Stomach (tissue), 9 donors: ENCODE data around the gene RTL5. TPM values are rescaled to one million over a fixed set of nuclear protein-coding genes. Genes with fewer than 3 reads are reported as not detected.

Source experiments
- DNase-seq, 2 donors: peaks; one replicate each; pipeline versions ENCODE4 v3.0.0 to v3.0.0-alpha.2; 2013 to 2019
- H3K27ac ChIP-seq, 5 donors: fragments of 200-600 bp in 4 of 5; sonication (generic) in 4 of 5; one replicate each; pipeline ENCODE4 v1.5.1; 2013 to 2019; ENCODE audit warnings: mild to moderate bottlenecking in 1 of 5, moderate library complexity in 1 of 5
- H3K27me3 ChIP-seq, 3 donors: fragments of 200-600 bp; sonication (generic); one replicate each; pipeline ENCODE4 v1.5.1; 2017 to 2019; ENCODE audit warnings: mixed run types in 1 of 3
- H3K36me3 ChIP-seq, 4 donors: fragments of 200-600 bp; sonication (generic); 1 replicate in 3 of 4; 2 replicates in 1 of 4; pipeline ENCODE4 v1.5.1; 2016 to 2019
- H3K4me1 ChIP-seq, 4 donors: fragments of 200-600 bp; sonication (generic); one replicate each; pipeline ENCODE4 v1.5.1; 2016 to 2019
- H3K4me3 ChIP-seq, 4 donors: fragments of 200-600 bp; sonication (generic) in 3 of 4; one replicate each; pipeline ENCODE4 v1.5.1; 2016 to 2019; ENCODE audit warnings: mild to moderate bottlenecking in 1 of 4
- H3K9me3 ChIP-seq, 4 donors: fragments of 200-600 bp; sonication (generic); one replicate each; pipeline ENCODE4 v1.5.1; 2016 to 2019
- EP300 ChIP-seq: sonication (generic); formaldehyde crosslinking; IDR thresholded peaks from one replicate; pipeline ENCODE4 v1.6.1; 2017; ENCODE audit warnings: antibody characterized with exemption
- POLR2A ChIP-seq, 4 donors: fragments of 450-650 bp; IDR thresholded peaks; one replicate each; pipeline ENCODE4 v1.6.1; 2016; ENCODE audit warnings: antibody characterized with exemption in 4 of 4, control low read depth in 2 of 4, mild to moderate bottlenecking in 1 of 4, moderate library complexity in 1 of 4
- POLR2AphosphoS5 ChIP-seq, 3 donors: sonication (generic); formaldehyde crosslinking; IDR thresholded peaks; one replicate each; pipeline ENCODE4 v1.6.1; 2016; ENCODE audit warnings: antibody characterized with exemption in 3 of 3
- WGBS, 5 donors: extraction: QIAGEN DNeasy Blood & Tissue Kit in 3 of 5; methylation state at CpG; one replicate each; pipeline versions ENCODE4 v1.1.5 to v1.1.7; 2013 to 2018; 5-methylcytosine and 5-hydroxymethylcytosine counted together
- intact Hi-C: fragments of 100-400 bp; cut with DNase I; formaldehyde crosslinking; loops from one replicate; pipeline ENCODE4 v1.15.1; 2023; ENCODE audit warnings: low total_unique reads
- polyA plus RNA-seq, 3 donors: library from polyadenylated mRNA; stranded (reverse); fragments of 200-250 nt; gene quantifications; one replicate each; pipeline ENCODE4 v1.2.3, GENCODE V29; 2013
- total RNA-seq, 5 donors: library from RNA; depleted of rRNA; stranded (reverse); fragments of >200 nt; gene quantifications; one replicate each; pipeline versions ENCODE4 v1.1.0 to v1.2.3, GENCODE V29; 2014 to 2016
- TF ChIP-seq, protein P1 (sequence below), 7 experiments: fragments of 450-650 bp in 4 of 7; fragments of 200-600 bp in 3 of 7; sonication (generic) in 3 of 7; IDR thresholded peaks; one replicate each; pipeline ENCODE4 v1.5.1; 2016 to 2019; ENCODE audit warnings: antibody characterized with exemption in 7 of 7, control low read depth in 2 of 7, mild to moderate bottlenecking in 1 of 7
- donor health status: healthy with polysubstance abuse.
- donor health status: Bipolar disorder and iron deficiency.
- donor health status: healthy.

RTL5 gene
- total and polyA plus RNA-seq, 8 donors = 0.58 to 5.4 (median 2.6) TPM

DNA sequence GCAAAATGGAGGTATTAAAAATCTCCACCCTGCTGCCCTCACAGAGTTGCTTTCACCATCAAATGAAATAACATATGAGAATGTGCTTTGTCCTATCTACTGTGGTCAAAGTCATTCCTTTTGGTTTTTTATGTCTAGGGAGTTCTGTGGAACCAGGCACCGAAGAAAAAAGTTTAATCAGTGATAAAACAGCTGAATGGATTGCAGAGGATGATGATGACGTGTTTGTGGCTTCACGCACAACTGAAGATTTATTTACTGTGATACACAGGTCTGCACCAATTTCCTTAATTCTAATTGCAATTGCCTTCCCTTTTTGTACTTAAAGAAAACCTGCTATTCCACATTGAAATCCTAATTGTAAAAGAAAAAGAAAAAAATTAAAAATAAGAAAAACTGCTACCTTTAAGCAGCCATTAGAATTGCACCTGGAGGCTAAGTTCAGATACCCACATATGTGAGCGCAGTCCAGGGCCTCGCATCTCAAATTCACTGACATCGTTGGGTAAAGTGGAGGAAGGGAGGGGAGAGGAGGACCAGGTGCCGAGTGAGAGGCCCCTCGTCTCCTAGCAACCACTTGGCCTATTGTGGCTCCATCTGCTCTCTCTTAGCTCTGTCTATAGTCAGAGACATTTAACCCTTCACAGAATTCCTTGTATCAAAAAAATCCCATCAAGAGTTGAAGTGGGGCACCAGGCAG lies 10.5 kb upstream of the RTL5 start:
- no peak overlapping the region for H3K4me3 ChIP-seq
- H3K36me3 ChIP-seq = peaks cover 0 to 28% (median 22%) of the 10 kb centered on the region in 4 donors
- DNase-seq = peak in 1 of 2 donors; percentile 82
- no peaks in the 10 kb centered on the region for H3K4me1 ChIP-seq
- peaks cover 0 to 9% (median 0%) of the 10 kb centered on the region in 3 donors for H3K27me3 ChIP-seq
- 47 to 65% (median 55%) methylated on average over 8 of the region's 8 CpGs for WGBS, 5 donors
- no peaks in the 10 kb centered on the region for H3K9me3 ChIP-seq
- intact Hi-C loops = no loop called here
- TF ChIP-seq EP300 = no peak
- no peak for TF ChIP-seq POLR2AphosphoS5 (IDR thresholded peaks at IDR 0.05)
- TF ChIP-seq POLR2A (IDR thresholded peaks at IDR 0.05) = no peak
- no peak overlapping the region for H3K27ac ChIP-seq

DNA sequence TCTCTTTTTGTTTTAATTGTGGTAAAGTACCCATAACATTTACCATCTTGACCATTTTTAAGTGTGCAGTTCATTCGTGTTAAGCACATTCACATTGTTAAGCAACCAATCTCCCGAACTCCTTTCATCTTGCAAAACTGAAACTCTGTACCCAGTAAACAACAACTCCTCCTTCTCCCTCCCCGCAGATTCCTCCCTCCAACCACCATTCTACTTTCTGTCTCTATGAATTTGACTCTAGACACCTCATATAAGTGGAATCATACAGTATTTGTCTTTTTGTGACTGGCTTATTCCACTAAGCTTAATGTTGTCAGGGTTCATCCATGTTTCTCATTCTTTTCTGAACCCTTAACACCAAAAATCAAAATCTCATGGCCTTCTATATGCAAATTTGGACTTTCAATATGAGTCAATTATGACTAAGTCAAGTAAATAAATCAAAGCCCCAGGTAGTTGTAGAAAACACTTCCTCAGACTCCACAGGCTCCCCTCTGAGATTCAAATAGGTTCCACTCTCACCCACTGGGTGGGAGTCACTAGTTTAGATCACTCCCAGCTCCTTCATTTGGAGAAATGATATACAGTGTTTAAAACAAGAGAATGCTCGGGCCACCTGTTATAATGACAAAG lies 9.8 kb upstream of the RTL5 start:
- H3K27me3 ChIP-seq = peaks cover 0 to 9% (median 0%) of the 10 kb centered on the region in 3 donors
- TF ChIP-seq POLR2AphosphoS5 (IDR thresholded peaks at IDR 0.05) (no peak), EP300 (no peak), POLR2A (IDR thresholded peaks at IDR 0.05) (no peak)
- TF ChIP-seq, protein P1, sequence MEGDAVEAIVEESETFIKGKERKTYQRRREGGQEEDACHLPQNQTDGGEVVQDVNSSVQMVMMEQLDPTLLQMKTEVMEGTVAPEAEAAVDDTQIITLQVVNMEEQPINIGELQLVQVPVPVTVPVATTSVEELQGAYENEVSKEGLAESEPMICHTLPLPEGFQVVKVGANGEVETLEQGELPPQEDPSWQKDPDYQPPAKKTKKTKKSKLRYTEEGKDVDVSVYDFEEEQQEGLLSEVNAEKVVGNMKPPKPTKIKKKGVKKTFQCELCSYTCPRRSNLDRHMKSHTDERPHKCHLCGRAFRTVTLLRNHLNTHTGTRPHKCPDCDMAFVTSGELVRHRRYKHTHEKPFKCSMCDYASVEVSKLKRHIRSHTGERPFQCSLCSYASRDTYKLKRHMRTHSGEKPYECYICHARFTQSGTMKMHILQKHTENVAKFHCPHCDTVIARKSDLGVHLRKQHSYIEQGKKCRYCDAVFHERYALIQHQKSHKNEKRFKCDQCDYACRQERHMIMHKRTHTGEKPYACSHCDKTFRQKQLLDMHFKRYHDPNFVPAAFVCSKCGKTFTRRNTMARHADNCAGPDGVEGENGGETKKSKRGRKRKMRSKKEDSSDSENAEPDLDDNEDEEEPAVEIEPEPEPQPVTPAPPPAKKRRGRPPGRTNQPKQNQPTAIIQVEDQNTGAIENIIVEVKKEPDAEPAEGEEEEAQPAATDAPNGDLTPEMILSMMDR (IDR thresholded peaks at IDR 0.05) = no peak
- H3K36me3 ChIP-seq = peaks cover 0 to 28% (median 22%) of the 10 kb centered on the region in 4 donors
- H3K4me1 ChIP-seq = no peaks in the 10 kb centered on the region
- intact Hi-C loops = no loop called here
- no peak overlapping the region for H3K27ac ChIP-seq
- no peak overlapping the region for H3K4me3 ChIP-seq
- no peak for DNase-seq
- H3K9me3 ChIP-seq = no peaks in the 10 kb centered on the region
- 60 to 82% (median 68%) methylated on average over 4 of the region's 4 CpGs for WGBS, 5 donors

DNA sequence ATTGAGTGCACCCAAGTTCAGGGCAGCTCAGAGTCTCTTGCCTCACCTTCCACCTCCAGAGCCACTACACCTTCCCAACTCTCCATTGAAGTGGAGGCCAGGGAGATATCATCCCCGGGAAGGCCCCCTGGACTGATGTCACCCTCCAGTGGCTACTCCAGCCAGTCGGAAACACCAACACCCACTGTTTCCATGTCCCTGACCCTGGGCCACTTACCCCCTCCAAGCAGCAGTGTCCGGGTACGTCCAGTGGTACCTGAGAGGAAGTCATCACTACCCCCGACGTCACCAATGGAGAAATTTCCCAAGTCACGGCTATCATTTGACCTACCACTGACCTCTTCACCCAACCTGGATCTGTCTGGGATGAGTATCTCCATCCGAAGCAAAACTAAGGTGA lies 7.8 kb upstream of the RTL5 start:
- 90 to 100% (median 92%) methylated on average over 3 to 8 of the region's 8 CpGs for WGBS, 5 donors
- H3K27me3 ChIP-seq = peaks cover 0 to 15% (median 0%) of the 10 kb centered on the region in 3 donors
- no peak for TF ChIP-seq POLR2AphosphoS5 (IDR thresholded peaks at IDR 0.05)
- TF ChIP-seq, protein P1 (IDR thresholded peaks at IDR 0.05) = no peak
- no peak for TF ChIP-seq EP300
- TF ChIP-seq POLR2A (IDR thresholded peaks at IDR 0.05) = no peak
- H3K4me1 ChIP-seq = no peaks in the 10 kb centered on the region
- no peak overlapping the region for H3K27ac ChIP-seq
- no peak overlapping the region for H3K4me3 ChIP-seq
- intact Hi-C loops = loop anchor here (10.0 kb wide), 1 partner anchor 135 kb away; no protein-coding TSS in a partner anchor
- no peaks in the 10 kb centered on the region for H3K9me3 ChIP-seq
- no peak for DNase-seq
- peaks cover 0 to 28% (median 22%) of the 10 kb centered on the region in 4 donors for H3K36me3 ChIP-seq

DNA sequence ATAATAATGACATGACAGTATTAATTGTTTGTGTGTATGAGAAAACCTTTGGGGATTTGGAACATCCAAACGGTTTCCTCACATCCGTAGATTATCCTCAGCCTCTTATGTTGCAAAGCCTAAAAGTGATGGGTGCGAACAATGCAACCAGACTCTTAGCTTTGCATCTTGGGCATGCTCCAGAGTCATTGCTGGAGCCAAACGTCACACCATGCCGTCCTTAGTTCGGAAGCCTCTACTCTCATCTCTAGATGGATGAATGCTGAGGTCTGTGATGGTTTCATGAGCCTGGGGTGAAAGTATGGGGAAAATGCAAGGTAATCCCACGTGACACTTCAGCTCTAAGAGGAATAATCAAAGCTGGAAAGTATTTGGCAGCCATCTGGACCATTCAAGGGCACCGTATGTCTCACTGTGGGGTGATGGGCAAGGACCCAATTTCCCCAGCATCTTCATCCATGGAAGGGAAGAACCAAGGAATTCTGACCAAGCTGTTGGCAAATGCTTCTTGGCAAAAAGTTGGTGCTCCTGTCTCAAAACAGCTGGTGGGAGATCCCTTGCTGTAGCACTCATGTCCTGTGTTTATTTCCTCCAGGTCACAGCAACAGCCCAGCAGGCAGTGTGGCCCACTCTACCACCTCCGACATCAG lies 6.3 kb upstream of the RTL5 start:
- H3K27ac ChIP-seq = no peak overlapping the region
- intact Hi-C loops = loop anchor here (10.0 kb wide), 1 partner anchor 133 kb away; no protein-coding TSS in a partner anchor
- WGBS, 5 donors = 72 to 92% (median 89%) methylated on average over 8 to 9 of the region's 9 CpGs

More for the DNA sequence above, 6.3 kb upstream of the RTL5 start:
- Histone ChIP-seq H3K4me3 (no peak overlapping the region), H3K4me1 (no peaks in the 10 kb centered on the region), H3K9me3 (no peaks in the 10 kb centered on the region), H3K36me3 (peaks cover 0 to 28% (median 22%) of the 10 kb centered on the region in 4 donors), H3K27me3 (peaks cover 0 to 19% (median 0%) of the 10 kb centered on the region in 3 donors)
- DNase-seq = no peak
- TF ChIP-seq POLR2A (IDR thresholded peaks at IDR 0.05) = no peak
- TF ChIP-seq, protein P1 (IDR thresholded peaks at IDR 0.05) = no peak
- no peak for TF ChIP-seq POLR2AphosphoS5 (IDR thresholded peaks at IDR 0.05)
- no peak for TF ChIP-seq EP300
